Nephron progenitor cell (in vitro differentiated cells): ENCODE measurements around the gene TTLL9.

Experiments used
- DNase-seq: peaks from one replicate; pipeline ENCODE4 v3.0.0; 2021
- H3K27ac Mint-ChIP-seq: 2 replicates; pipeline ENCODE4 v1.8.0; 2021; ENCODE audit warnings: mild to moderate bottlenecking, moderate library complexity, mixed read lengths
- H3K27me3 Mint-ChIP-seq: 2 replicates; pipeline ENCODE4 v1.8.0; 2021; ENCODE audit warnings: mild to moderate bottlenecking, low read depth, mixed read lengths; ENCODE audit not compliant: poor library complexity
- H3K36me3 Mint-ChIP-seq: 2 replicates; pipeline ENCODE4 v1.8.0; 2021; ENCODE audit warnings: low read depth, mixed read lengths
- H3K4me1 Mint-ChIP-seq: 2 replicates; pipeline ENCODE4 v1.8.0; 2021; ENCODE audit warnings: mixed read lengths
- H3K4me3 Mint-ChIP-seq: 2 replicates; pipeline ENCODE4 v1.8.0; 2021; ENCODE audit warnings: mild to moderate bottlenecking, moderate library complexity, mixed read lengths
- H3K9me3 Mint-ChIP-seq: 2 replicates; pipeline ENCODE4 v1.8.0; 2021; ENCODE audit warnings: mild to moderate bottlenecking, moderate library complexity, mixed read lengths
- TF ChIP-seq, protein P1 (sequence below): fragments of 200-600 bp; sonication (generic); IDR thresholded peaks from 2 replicates; pipeline ENCODE4 v1.5.0; 2021; ENCODE audit warnings: antibody characterized with exemption

TTLL9 gene

DNA sequence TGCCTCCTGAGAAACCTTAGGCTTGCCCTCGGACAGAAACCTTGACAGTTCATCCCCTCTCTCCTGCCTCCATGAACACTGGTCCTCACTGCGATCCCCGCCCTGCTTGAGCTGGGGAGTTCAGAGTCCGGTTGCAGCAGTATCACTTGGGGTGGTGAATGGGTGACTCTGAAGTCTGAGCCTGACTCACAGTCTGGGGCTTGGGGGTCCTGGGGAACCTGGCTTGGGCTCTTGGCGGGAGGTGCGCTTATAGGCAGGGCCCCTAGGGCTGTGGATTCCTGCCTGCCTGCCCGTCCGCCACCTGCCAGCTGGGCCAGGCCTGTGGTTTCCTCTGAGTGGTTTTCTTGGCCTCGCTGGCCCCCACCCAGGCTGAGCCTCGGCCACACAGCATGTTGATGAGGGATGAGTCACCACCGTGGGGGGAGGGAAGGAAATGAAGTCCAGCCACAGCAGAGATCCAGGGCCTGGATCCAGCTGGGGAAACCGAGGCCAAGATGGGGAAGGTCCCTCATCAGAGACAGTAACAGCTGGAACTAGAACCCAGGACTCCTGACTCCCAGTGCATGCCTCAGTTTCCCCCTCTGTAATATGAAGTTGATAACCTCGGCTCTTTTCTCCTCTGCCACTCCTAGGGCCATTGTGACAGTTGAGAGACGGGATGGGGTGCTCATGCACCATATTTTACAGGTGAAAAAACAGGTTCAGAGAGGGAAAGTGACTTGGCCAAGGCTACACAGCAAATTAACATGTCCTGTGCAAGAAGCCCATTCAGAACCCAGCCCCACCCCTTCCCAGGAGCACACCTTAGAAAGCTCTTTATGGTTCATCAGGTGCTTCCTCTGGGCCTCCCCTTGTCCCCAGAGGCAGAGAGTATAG, 34.2 kb upstream of the TTLL9 start:
- H3K9me3 Mint-ChIP-seq = no peaks in the 10 kb centered on the region
- no peaks in the 10 kb centered on the region for H3K36me3 Mint-ChIP-seq
- no peak overlapping the region for H3K27ac Mint-ChIP-seq
- H3K27me3 Mint-ChIP-seq = no peaks in the 10 kb centered on the region
- DNase-seq = no peak
- no peak overlapping the region for H3K4me3 Mint-ChIP-seq
- peaks cover 40% of the 10 kb centered on the region for H3K4me1 Mint-ChIP-seq
- TF ChIP-seq, protein P1, sequence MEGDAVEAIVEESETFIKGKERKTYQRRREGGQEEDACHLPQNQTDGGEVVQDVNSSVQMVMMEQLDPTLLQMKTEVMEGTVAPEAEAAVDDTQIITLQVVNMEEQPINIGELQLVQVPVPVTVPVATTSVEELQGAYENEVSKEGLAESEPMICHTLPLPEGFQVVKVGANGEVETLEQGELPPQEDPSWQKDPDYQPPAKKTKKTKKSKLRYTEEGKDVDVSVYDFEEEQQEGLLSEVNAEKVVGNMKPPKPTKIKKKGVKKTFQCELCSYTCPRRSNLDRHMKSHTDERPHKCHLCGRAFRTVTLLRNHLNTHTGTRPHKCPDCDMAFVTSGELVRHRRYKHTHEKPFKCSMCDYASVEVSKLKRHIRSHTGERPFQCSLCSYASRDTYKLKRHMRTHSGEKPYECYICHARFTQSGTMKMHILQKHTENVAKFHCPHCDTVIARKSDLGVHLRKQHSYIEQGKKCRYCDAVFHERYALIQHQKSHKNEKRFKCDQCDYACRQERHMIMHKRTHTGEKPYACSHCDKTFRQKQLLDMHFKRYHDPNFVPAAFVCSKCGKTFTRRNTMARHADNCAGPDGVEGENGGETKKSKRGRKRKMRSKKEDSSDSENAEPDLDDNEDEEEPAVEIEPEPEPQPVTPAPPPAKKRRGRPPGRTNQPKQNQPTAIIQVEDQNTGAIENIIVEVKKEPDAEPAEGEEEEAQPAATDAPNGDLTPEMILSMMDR = no peak

DNA sequence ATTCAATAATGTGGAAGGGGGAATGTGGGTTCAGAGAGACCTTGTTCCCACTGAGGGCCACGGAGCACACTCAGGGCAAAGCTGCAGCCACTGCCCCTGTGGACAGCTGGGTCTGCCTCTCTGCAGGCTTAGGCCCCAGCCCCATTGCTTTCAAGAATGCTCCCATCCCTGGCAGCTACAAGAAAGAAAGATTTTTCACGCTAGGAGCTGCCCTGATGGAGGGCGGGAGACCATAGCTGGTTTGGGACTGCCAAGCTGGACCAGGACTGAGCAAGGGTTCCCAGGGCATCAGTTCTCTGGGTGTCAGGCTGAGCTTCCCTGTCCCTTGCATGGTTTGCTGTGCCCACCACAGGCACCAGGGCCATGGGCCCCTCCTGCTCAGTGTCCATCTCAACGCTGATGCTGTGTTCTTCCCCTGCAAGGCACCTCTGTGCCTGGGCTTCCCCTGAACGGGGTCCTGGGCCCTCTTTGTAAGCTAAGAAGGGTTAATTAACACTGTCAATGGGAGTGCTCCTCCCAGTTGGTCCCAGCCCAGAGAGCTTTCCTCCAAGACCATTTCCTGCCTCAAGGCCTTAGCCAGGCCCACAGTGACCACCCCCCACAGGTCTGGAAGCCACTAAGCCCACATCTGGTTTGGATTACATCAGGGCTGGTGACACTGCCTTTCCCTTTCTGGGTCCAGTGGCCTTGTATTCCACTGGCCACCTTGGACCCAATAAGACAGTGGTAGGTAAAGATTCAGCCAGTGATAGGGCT, 33.4 kb upstream of the TTLL9 start:
- Mint-ChIP-seq H3K9me3 (no peaks in the 10 kb centered on the region), H3K4me1 (peaks cover 45% of the 10 kb centered on the region), H3K27me3 (no peaks in the 10 kb centered on the region), H3K27ac (no peak overlapping the region), H3K36me3 (no peaks in the 10 kb centered on the region), H3K4me3 (no peak overlapping the region)
- DNase-seq = no peak
- TF ChIP-seq, protein P1 = no peak

DNA sequence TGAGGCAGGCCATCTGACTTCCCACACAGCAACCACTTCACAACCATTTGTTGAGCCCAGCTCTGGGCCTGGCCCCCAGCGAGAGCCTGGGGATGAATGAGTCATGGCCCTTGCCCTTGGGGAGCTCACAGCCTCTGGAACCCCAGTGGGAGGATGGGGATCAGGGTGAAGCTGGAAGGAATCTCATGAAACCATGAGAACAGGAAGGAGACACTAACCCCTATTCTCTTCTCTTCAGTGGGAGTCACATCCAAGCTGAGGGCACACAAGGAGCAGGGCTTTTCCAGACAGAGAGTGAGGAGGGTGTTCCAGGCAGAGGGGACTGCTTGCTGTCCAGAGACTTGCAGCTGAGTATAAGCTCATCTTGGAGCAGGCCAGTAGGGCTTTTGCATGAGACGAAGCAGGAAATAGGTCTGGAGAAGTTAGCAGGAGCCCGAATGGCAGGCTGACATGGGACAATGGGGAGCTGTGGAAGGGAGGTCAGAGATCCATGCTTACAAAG, 32.5 kb upstream of the TTLL9 start:
- Mint-ChIP-seq H3K27ac (no peak overlapping the region), H3K4me1 (peaks cover 54% of the 10 kb centered on the region), H3K4me3 (no peak overlapping the region), H3K36me3 (no peaks in the 10 kb centered on the region), H3K27me3 (no peaks in the 10 kb centered on the region), H3K9me3 (no peaks in the 10 kb centered on the region)
- no peak for DNase-seq
- TF ChIP-seq, protein P1 = no peak

DNA sequence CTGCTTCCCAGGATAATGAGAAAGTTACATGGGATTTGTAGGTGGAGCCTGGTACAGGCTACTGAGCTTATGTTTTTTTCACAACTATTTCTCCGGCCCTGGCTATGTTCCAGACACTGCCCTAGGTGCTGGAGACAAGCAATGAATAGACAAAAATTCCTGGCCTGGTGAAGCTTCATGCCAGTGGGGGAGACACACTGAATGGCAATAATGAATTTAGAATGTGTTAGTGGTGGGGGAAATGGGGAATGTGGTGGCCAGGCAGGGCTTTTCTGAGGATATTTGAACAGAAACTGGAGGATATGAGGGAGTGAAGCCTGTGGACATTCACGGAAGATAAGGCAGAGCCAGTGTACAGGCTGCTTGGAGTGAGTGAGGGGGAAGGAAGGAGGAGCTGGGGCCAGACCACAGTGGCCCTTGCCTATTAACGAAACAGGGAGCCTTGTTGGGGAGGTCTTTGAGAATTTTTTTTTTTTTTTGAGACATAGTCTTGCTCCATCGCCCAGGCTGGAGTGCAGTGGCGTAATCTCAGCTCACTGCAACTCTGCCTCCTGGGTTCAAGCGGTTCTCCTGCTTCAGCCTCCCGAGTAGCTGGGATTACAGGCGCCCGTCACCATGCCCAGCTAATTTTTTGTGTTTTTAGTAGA, 31.7 kb upstream of the TTLL9 start:
- H3K4me1 Mint-ChIP-seq = peaks cover 56% of the 10 kb centered on the region
- DNase-seq = no peak
- no peak overlapping the region for H3K4me3 Mint-ChIP-seq
- no peaks in the 10 kb centered on the region for H3K9me3 Mint-ChIP-seq
- TF ChIP-seq, protein P1 = no peak
- no peaks in the 10 kb centered on the region for H3K27me3 Mint-ChIP-seq
- H3K36me3 Mint-ChIP-seq = no peaks in the 10 kb centered on the region
- H3K27ac Mint-ChIP-seq = no peak overlapping the region

DNA sequence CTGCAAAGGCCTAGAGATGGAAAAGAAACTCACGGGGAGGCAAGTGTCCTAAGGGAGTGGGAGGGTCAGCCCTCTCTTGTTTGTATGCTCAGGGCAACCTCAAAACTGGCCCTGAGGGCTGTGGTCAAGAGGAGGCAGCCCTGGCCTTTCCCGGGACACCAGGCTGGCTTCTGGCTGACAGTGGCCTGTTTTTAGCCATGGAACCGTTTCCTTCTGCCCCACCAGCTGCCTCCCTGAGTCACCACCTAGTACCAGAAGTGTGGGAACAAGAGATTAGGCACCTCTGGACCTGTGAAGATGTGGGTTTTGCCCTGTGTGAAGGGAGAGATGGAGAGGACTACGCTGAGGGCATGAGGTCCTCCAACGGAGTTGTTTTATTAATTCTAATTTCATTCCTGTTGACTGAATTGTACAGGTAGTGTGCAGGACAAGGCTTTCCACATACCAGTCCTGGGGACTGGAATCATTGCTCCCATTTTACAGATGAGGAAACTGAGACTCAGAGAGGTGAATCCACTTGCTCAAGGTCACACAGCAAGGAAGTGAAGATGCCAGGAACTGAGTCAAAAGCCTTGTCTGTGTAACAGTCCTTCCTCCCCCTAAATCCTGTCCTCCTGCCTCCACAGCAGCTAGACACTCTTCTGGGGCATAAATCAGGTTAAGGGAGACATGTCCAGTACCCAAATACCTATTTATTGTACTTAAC, 30.5 kb upstream of the TTLL9 start:
- DNase-seq = no peak
- H3K36me3 Mint-ChIP-seq = no peaks in the 10 kb centered on the region

More for the DNA sequence above, 30.5 kb upstream of the TTLL9 start:
- no peaks in the 10 kb centered on the region for H3K9me3 Mint-ChIP-seq
- H3K27ac Mint-ChIP-seq = no peak overlapping the region
- peaks cover 53% of the 10 kb centered on the region for H3K4me1 Mint-ChIP-seq
- no peak overlapping the region for H3K4me3 Mint-ChIP-seq
- no peaks in the 10 kb centered on the region for H3K27me3 Mint-ChIP-seq
- TF ChIP-seq, protein P1 = no peak
